ENCODE data around the gene STEAP4.

Gene STEAP4

GRCh38 chr7:88268051-88268450 is 38.6 kb downstream of the STEAP4 start:
- peak in 2 of 3 donors; percentile 51 to 60 for DNase-seq

GRCh38 chr7:88267421-88267820 is 39.3 kb downstream of the STEAP4 start:
- DNase-seq, result no peak

- peak; percentile 55 to 75 (median 70) for DNase-seq
Observed at GRCh38 chr7:88264987-88265386, 41.7 kb downstream of the STEAP4 start.

- DNase-seq, result no peak
Observed at GRCh38 chr7:88262562-88262961, 44.1 kb downstream of the STEAP4 start.

- no peak for DNase-seq
Observed at GRCh38 chr7:88260719-88261118, 46.0 kb downstream of the STEAP4 start.

- DNase-seq, result peak in 2 of 3 donors; percentile 34 to 38
Observed at GRCh38 chr7:88259656-88260380, 46.9 kb downstream of the STEAP4 start.

GRCh38 chr7:88258296-88258695 is 48.4 kb downstream of the STEAP4 start:
- peak in 1 of 3 donors; percentile 28 for DNase-seq

- peak; percentile 12 to 43 (median 39) for DNase-seq
Observed at GRCh38 chr7:88256906-88257305, 49.8 kb downstream of the STEAP4 start.

GRCh38 chr7:88254721-88255424 is 51.8 kb downstream of the STEAP4 start:
- DNase-seq, result no peak

- DNase-seq, result no peak
Observed at GRCh38 chr7:88253640-88254039, 53.1 kb downstream of the STEAP4 start.

- no peak for DNase-seq
Observed at GRCh38 chr7:88244258-88244657, 62.4 kb downstream of the STEAP4 start.

GRCh38 chr7:88243345-88243909 is 63.3 kb downstream of the STEAP4 start:
- DNase-seq, result peak; percentile 50 to 78 (median 76)

- no peak for DNase-seq
Observed at GRCh38 chr7:88239852-88240251, 66.8 kb downstream of the STEAP4 start.

GRCh38 chr7:88233828-88234227 is 72.9 kb downstream of the STEAP4 start:
- no peak for DNase-seq

GRCh38 chr7:88230646-88231045 is 76.0 kb downstream of the STEAP4 start:
- no peak for DNase-seq

GRCh38 chr7:88229302-88229995 is 77.2 kb downstream of the STEAP4 start:
- no peak for DNase-seq

- DNase-seq, result peak; percentile 39 to 72 (median 69)
Observed at GRCh38 chr7:88226886-88227516, 79.7 kb downstream of the STEAP4 start.

GRCh38 chr7:88226201-88226600 is 80.5 kb downstream of the STEAP4 start:
- no peak for DNase-seq

- peak; percentile 25 to 73 (median 67) for DNase-seq
Observed at GRCh38 chr7:88224601-88225275, 82.0 kb downstream of the STEAP4 start.

- no peak for DNase-seq
Observed at GRCh38 chr7:88223265-88223664, 83.4 kb downstream of the STEAP4 start.

Data from suppressor macrophage treated with lipopolysaccharide for 1 hour (primary cell).